ENCODE measurements around the gene ST6GALNAC5. TPM values are rescaled to one million over a fixed set of nuclear protein-coding genes. Genes with fewer than 3 reads are reported as not detected.

The ST6GALNAC5 gene
- total RNA-seq, 4 donors from 2014 or later = 0.16 TPM; not detected in 3

- no peaks in the 10 kb centered on the region for H3K9me3 ChIP-seq
- in situ Hi-C loops (cut with MboI; ENCODE audit: low sequenced_read_pairs in 4 of 4) (no loop called here), intact Hi-C loops (cut with DNase I; ENCODE audit: low total_unique reads) (no loop called here)
- H3K36me3 ChIP-seq = no peaks in the 10 kb centered on the region
- no peak overlapping the region for H3K4me3 ChIP-seq
- ATAC-seq (no peak), DNase-seq (no peak)
- no peaks in the 10 kb centered on the region for H3K4me1 ChIP-seq
- no peaks in the 10 kb centered on the region for H3K27me3 ChIP-seq
- no peak overlapping the region for H3K27ac ChIP-seq
- TF ChIP-seq, protein P1, sequence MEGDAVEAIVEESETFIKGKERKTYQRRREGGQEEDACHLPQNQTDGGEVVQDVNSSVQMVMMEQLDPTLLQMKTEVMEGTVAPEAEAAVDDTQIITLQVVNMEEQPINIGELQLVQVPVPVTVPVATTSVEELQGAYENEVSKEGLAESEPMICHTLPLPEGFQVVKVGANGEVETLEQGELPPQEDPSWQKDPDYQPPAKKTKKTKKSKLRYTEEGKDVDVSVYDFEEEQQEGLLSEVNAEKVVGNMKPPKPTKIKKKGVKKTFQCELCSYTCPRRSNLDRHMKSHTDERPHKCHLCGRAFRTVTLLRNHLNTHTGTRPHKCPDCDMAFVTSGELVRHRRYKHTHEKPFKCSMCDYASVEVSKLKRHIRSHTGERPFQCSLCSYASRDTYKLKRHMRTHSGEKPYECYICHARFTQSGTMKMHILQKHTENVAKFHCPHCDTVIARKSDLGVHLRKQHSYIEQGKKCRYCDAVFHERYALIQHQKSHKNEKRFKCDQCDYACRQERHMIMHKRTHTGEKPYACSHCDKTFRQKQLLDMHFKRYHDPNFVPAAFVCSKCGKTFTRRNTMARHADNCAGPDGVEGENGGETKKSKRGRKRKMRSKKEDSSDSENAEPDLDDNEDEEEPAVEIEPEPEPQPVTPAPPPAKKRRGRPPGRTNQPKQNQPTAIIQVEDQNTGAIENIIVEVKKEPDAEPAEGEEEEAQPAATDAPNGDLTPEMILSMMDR (IDR thresholded peaks at IDR 0.05 in 4 of 5, conservative IDR thresholded peaks at IDR 0.05 in 1 of 5) = no peak
- no peak for TF ChIP-seq POLR2A (IDR thresholded peaks at IDR 0.05)
These were observed 73.5 kb downstream of the ST6GALNAC5 start for GRCh38 chr1:76940571-76941335.

GRCh38 chr1:76942549-76942948, 75.3 kb downstream of the ST6GALNAC5 start:
- no peak for ATAC-seq
- Histone ChIP-seq H3K27ac (no peak overlapping the region), H3K36me3 (no peaks in the 10 kb centered on the region), H3K4me3 (no peak overlapping the region), H3K27me3 (no peaks in the 10 kb centered on the region), H3K9me3 (no peaks in the 10 kb centered on the region), H3K4me1 (no peaks in the 10 kb centered on the region)
- in situ Hi-C loops (cut with MboI; ENCODE audit: low sequenced_read_pairs in 4 of 4) (no loop called here), intact Hi-C loops (cut with DNase I; ENCODE audit: low total_unique reads) (no loop called here)
- DNase-seq = no peak
- no peak for TF ChIP-seq POLR2A (IDR thresholded peaks at IDR 0.05)
- TF ChIP-seq, protein P1 (IDR thresholded peaks at IDR 0.05 in 4 of 5, conservative IDR thresholded peaks at IDR 0.05 in 1 of 5) = no peak

- DNase-seq = no peak
- in situ Hi-C loops (cut with MboI; ENCODE audit: low sequenced_read_pairs in 4 of 4) (no loop called here), intact Hi-C loops (cut with DNase I; ENCODE audit: low total_unique reads) (no loop called here)
- Histone ChIP-seq H3K9me3 (no peaks in the 10 kb centered on the region), H3K4me3 (no peak overlapping the region), H3K27me3 (no peaks in the 10 kb centered on the region), H3K4me1 (no peaks in the 10 kb centered on the region), H3K27ac (no peak overlapping the region), H3K36me3 (no peaks in the 10 kb centered on the region)
- TF ChIP-seq, protein P1 (IDR thresholded peaks at IDR 0.05 in 4 of 5, conservative IDR thresholded peaks at IDR 0.05 in 1 of 5) = no peak
- TF ChIP-seq POLR2A (IDR thresholded peaks at IDR 0.05) = no peak
- ATAC-seq = no peak
These were observed 77.7 kb downstream of the ST6GALNAC5 start for GRCh38 chr1:76944942-76945341.

DNA sequence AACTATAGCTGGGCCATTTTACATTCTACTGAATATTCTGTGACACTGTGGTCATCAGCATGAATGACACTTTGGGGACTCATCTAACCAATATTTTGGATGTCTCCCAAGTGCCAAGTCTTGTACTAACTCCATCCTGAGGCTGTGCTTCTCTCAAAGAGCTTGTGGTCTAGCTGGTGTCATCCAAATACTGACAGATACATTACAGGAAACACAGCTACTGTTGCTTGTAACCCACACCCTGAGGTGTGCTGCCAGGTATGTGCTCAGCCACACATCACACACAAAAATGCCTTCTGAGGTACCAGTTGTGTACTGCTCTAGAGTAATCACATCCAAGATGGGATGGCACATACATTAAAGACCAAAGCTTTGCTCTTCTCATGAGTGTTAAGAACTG, 81.6 kb downstream of the ST6GALNAC5 start:
- intact Hi-C loops (cut with DNase I; ENCODE audit: low total_unique reads) = no loop called here
- Histone ChIP-seq H3K27me3 (no peaks in the 10 kb centered on the region), H3K9me3 (no peaks in the 10 kb centered on the region), H3K4me3 (no peak overlapping the region), H3K36me3 (no peaks in the 10 kb centered on the region), H3K27ac (no peak overlapping the region), H3K4me1 (no peaks in the 10 kb centered on the region)
- DNase-seq (no peak), ATAC-seq (no peak)
- TF ChIP-seq, protein P1 (IDR thresholded peaks at IDR 0.05 in 4 of 5, conservative IDR thresholded peaks at IDR 0.05 in 1 of 5) = no peak
- no peak for TF ChIP-seq POLR2A (IDR thresholded peaks at IDR 0.05)
- in situ Hi-C loops (cut with MboI; ENCODE audit: low sequenced_read_pairs in 4 of 4) = no loop called here

- Histone ChIP-seq H3K27me3 (no peaks in the 10 kb centered on the region), H3K9me3 (no peaks in the 10 kb centered on the region), H3K27ac (no peak overlapping the region), H3K4me1 (no peaks in the 10 kb centered on the region), H3K36me3 (no peaks in the 10 kb centered on the region), H3K4me3 (no peak overlapping the region)
- TF ChIP-seq POLR2A (IDR thresholded peaks at IDR 0.05) = no peak
- TF ChIP-seq, protein P1 (IDR thresholded peaks at IDR 0.05 in 4 of 5, conservative IDR thresholded peaks at IDR 0.05 in 1 of 5) = no peak
- in situ Hi-C loops (cut with MboI; ENCODE audit: low sequenced_read_pairs in 4 of 4) = no loop called here
- DNase-seq (no peak), ATAC-seq (no peak)
- intact Hi-C loops (cut with DNase I; ENCODE audit: low total_unique reads) = no loop called here
These were observed 82.2 kb downstream of the ST6GALNAC5 start for GRCh38 chr1:76949503-76949902.

Measured in gastrocnemius medialis (tissue), 4 donors.